ENCODE results near the gene SPINK6. TPM values are rescaled to one million over a fixed set of nuclear protein-coding genes. Genes with fewer than 3 reads are reported as not detected.

The SPINK6 gene
- total RNA-seq: not detected
- long read RNA-seq: 0 reads

DNA sequence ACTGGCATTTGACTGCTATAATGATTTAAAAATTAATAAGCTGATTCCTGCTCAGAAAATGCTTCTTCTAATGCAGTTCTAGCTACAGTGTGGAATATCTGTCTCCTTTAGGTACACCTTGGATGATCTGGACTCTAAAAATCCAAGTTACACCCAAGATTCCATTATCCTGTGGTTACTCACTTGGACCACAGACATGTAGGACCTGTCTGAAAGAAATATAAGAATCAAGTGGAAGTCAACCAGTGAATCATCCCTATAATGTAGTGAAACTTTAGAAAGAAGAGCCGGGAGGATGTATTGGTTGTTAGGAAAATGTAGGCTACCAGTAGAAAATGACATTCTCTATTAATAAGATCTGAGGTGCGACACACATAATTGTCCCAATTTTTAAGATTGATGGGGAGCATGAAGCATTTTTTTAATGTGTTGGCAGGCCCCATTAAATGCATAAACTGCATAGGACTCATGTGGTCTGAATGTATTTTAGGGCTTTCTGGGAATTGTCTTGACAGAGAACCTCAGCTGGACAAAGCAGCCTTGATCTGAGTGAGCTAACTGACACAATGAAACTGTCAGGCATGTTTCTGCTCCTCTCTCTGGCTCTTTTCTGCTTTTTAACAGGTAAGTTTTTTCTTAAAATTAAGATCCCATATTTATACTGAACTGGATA, at the start of gene SPINK6:
SPINK6 (plus strand) TSS at position 512 of the 673 bp plus-strand sequence; CDS start at position 567, 55 bp downstream.
- no peak for DNase-seq
- intact Hi-C loops (cut with micrococcal nuclease): no loop called here
- no peak for ATAC-seq

DNA sequence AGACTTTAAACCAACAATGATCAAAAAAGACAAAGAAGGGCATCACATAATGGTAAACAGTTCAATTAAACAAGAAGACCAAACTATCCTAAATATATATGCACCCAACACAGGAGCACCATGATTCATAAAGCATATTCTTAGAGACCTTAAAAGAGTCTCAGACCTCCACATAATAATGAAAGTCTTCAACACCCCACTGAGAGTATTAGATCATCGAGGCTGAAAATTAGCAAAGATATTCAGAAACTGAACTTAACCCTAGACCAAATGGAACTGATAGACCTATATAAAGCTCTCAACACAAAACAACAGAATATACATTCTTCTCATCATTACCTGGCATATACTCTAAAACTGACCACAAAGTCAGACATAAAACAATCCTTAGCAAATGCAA, 46.2 kb upstream of the SPINK6 start:
- no peak for ATAC-seq
- no peak for DNase-seq
- intact Hi-C loops (cut with micrococcal nuclease): no loop called here

DNA sequence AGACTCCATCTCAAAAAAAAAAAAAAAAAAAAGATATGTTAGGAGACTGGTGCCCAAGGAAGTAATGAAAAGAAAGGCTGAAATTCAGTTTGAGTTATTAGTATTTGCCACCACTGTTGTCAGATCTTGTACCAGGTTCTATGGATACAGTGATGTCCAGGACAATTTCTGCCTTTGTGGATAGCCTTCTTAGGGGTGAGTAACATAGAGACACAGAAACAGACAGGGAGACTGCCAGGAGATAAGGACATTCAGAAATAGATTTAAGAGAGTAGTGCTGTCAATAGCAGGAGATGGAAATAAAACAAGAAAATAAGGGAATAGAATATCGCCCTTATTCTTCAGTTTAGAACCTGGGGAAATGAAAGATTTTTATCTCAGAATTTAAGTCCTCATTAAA, 40.8 kb upstream of the SPINK6 start:
- ATAC-seq (peak; percentile 80), DNase-seq (no peak)
- intact Hi-C loops (cut with micrococcal nuclease): no loop called here

- ATAC-seq (no peak), DNase-seq (no peak)
- intact Hi-C loops (cut with micrococcal nuclease): no loop called here
Observed at GRCh38 chr5:148163345-148163744, 39.5 kb upstream of the SPINK6 start.

DNA sequence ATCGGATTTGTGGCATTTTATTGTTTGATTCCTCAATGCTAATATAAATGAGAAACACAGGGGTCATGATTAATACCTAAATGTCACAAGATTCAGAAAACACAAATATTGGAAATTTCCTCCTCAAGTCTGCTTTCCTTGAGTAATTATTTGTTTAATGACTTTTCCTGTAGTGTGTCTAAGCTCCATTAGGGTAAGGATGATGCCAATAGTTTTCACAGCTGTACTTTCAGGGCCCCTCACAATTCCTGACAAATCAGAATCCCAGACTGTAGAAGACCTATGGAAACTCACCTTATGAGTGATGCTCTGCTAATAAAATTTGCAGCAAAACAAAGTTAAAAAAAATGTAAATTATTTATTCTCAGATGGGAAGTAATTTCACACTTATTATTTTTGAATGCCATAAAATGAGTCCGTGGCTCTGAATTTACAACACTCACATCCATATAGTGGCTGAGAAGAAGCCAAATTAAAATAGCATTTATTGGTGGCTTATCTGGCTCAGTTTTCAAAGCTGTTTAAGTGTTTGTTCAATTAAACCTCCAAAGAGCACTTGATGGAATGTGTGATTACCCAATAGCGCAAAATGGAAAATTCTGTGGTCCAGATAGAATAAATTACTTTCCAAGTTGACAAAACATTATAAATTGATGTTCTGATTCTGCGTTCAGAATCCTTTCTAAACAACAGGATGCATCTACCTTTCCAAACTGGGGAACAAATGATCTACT, 36.1 kb upstream of the SPINK6 start:
- intact Hi-C loops (cut with micrococcal nuclease): no loop called here
- no peak for ATAC-seq
- DNase-seq: no peak

DNA sequence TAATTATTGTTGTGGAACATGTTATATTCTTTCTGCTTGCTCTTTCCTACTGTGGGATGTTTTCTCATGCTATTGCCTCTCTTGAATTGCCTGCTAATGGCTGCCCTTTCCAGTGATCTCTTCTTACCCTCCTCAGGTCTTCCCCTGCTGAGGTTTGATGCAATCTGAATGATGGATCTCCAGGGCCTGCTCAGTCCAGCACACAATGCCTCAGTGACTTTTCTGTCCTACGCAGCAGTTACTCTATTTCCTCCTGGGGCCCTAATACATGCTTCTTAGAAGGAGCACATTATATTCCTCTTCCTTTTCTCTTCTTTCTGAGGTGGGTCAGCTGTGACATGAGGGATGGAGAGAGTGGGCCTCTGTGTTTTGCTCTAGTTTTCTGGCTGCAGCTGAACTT, 34.6 kb upstream of the SPINK6 start, which contains the start of gene SPINK14:
SPINK14 (plus strand) TSS at position 301 of the 400 bp plus-strand sequence. CDS start 1,187 bp downstream, outside the sequence.
- ATAC-seq (no peak), DNase-seq (no peak)
- intact Hi-C loops (cut with micrococcal nuclease): no loop called here

GRCh38 chr5:148172377-148172776, 30.5 kb upstream of the SPINK6 start:
- intact Hi-C loops (cut with micrococcal nuclease): no loop called here
- DNase-seq (no peak), ATAC-seq (no peak)

DNA sequence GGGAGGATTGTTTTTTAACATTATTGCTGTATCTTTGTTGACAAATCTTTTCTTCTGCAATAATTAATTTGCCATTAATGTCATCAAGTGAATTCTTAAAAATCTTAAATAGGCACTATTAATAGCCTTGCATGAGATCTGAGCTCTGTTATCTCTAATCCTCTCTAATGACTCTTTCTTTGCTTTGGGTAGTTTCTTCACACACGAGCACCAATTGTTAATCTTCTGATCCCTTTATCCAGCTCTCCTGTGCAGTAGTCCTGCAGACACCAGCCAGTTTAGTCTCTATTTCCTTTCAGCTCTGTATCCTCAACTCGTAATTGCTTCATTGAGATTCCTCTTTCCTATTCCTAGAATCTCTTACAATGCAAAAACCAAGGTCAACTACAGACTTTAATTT, 26.4 kb upstream of the SPINK6 start:
- intact Hi-C loops (cut with micrococcal nuclease): loop anchor here (5.0 kb wide), 2 partner anchors 266 to 556 kb away; no protein-coding TSS in a partner anchor
- DNase-seq: no peak

GRCh38 chr5:148177207-148177606, 25.6 kb upstream of the SPINK6 start:
- ATAC-seq (no peak), DNase-seq (no peak)
- intact Hi-C loops (cut with micrococcal nuclease): loop anchor here (5.0 kb wide), 2 partner anchors 265 to 555 kb away; no protein-coding TSS in a partner anchor

More for the DNA sequence above, 26.4 kb upstream of the SPINK6 start:
- ATAC-seq: no peak

- peak; percentile 51 for ATAC-seq
- intact Hi-C loops (cut with micrococcal nuclease): loop anchor here (5.0 kb wide), 2 partner anchors 263 to 553 kb away; no protein-coding TSS in a partner anchor
- no peak for DNase-seq
Observed at GRCh38 chr5:148179234-148179824, 23.5 kb upstream of the SPINK6 start.

DNA sequence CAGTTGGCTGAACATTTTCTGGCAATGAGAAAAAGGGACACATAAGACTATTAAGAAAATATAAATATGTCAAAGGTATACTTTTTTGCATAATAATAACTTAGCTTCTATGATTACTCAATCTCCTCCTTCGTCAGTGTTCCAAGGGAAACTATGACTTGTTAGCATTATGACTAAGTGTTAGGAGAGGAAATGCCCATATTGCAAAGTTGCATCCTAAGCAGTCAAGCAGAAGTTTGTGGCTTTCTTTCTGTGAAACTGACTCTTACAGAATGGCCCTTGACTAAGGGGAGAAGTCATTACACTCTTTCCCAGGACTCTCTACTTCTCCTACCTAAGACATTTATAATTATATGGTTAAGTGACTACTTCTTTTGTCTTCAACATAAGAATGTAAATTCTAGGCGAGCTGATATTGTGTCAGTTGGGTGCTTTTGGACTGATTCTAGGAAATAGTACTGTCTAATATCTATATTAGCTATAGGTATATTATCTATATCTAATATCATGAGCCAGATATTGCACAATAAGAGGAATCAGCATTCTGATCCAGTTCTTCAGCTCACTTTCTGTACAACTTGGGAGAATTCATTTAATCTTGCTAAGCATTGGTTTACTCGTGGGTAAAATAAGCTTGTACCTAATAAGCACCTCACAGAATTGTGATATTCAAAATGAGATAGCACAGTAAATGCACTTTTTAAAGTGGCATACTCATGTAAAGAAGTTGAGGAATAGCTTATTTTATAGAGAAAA, 16.4 kb upstream of the SPINK6 start:
- intact Hi-C loops (cut with micrococcal nuclease): no loop called here
- DNase-seq (no peak), ATAC-seq (peak; percentile 48)

DNA sequence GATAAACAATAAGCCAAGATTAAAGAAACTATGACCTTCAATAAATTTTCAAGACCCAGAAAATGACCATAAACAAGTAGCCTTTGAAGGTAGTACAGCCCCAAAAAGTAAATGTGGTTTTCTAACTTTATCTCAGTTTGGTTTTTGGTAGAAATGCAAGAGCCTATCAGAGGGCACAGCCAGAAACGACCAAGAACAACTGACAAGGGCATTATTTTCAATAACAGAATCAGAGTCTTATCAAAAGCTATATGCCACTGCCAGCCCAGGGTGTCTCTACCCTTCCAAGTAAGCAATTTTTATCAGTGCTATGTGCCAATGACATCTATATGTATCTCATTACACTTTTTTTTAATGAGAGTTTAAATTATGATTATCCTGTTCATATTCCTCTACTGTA, 11.8 kb upstream of the SPINK6 start:
- ATAC-seq (no peak), DNase-seq (no peak)
- intact Hi-C loops (cut with micrococcal nuclease): no loop called here

GRCh38 chr5:148193202-148193601, 9.6 kb upstream of the SPINK6 start:
- no peak for DNase-seq
- intact Hi-C loops (cut with micrococcal nuclease): no loop called here
- ATAC-seq: no peak

GRCh38 chr5:148201151-148201550, 1.7 kb upstream of the SPINK6 start:
- no peak for DNase-seq
- ATAC-seq: no peak
- intact Hi-C loops (cut with micrococcal nuclease): no loop called here

DNA sequence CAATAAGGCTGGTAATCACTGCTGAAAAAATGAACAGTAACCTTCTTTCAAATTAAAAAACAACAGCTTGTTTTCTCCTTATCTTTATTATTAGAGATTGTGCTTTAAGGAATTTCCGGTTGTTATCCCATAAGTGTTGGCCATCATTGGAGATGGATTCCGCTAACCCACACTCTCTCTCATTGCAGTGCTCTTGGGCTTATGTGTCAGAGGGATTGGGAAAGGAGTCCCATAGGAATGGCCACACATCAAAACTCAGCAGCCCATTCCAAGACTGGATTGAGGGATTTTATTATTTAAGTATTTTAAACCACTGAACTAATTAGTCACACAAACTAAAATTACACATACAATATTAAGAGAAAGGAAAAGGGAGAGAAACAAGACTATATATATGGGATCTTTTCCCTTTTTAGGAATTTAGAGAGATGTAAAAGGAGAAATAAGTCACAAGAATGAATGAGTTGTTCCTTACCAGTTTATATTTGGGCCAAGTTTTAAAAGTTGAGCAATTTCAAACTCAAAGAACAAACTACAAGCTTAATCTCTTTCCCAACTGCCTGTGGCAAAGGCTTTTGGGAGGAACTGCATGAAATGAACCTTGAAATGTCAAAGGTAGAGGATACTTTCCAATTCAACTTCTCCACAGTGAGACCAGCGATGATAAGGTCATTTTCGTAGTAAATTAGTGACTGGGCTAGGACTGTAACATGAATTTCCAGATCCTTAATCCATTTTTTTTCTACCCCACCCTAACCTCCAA, 2.4 kb downstream of the SPINK6 start:
- intact Hi-C loops (cut with micrococcal nuclease): no loop called here
- peak; percentile 89 for ATAC-seq
- DNase-seq: no peak

- ATAC-seq: no peak
- no peak for DNase-seq
- intact Hi-C loops (cut with micrococcal nuclease): no loop called here
Observed at GRCh38 chr5:148205865-148206264, 3.0 kb downstream of the SPINK6 start.

DNA sequence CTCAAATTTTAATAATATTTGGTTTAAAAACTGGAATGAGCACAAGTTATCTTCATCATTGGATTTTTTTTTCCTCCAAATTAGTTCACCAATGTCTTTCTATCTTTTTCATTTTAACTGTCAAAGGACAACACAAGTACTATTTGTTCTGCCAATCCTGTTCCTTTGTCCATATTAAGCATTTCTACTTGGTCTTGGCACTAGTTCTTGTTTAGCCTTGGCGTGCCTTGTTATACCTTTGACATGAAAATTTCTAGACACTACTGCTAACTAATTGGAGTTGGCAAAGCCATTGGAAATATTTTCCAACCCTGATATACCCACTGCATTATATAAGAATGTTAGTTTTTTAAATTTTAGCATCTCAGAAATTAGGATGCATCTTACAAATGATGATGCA, 3.8 kb downstream of the SPINK6 start:
- ATAC-seq (peak; percentile 41), DNase-seq (no peak)
- intact Hi-C loops (cut with micrococcal nuclease): no loop called here

DNA sequence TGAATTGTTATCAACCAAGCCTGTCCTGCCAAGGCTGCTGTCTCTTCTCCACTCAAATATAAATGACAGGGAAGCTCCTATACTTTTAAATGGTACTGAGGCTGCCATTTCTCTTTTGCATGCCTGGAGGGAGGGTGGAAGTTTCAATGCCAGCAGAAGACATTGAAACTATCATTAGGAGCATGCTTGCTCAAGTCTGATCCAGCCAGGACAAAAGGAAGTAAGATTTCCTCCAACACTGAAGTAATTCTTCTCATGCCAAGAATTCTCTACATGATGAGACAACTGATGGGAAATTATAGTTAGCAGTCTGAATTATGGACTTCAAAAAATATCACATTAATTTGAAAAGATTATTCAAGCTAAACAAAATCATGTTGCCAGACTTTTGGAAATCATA, 5.4 kb downstream of the SPINK6 start:
- no peak for DNase-seq
- ATAC-seq: no peak
- intact Hi-C loops (cut with micrococcal nuclease): no loop called here

Measured in left ventricle myocardium superior (tissue), 1 donor.